NOMO-1 (cell line): ENCODE measurements around the gene SCGB3A2.

Experiments
- DNase-seq, 2 experiments: peaks; one replicate each; lab custom pipeline; 2025; ENCODE audit not compliant: unreplicated experiment in 2 of 2; lab: John Stamatoyannopoulos, UW

The SCGB3A2 gene

GRCh38 chr5:147901599-147902039, 23.1 kb downstream of the SCGB3A2 start:
- no peak for DNase-seq

GRCh38 chr5:147902609-147903115, 24.2 kb downstream of the SCGB3A2 start:
- DNase-seq: no peak

GRCh38 chr5:147904110-147904509, 25.6 kb downstream of the SCGB3A2 start:
- no peak for DNase-seq

GRCh38 chr5:147906326-147907095, 28.0 kb downstream of the SCGB3A2 start, which contains the start of gene C5orf46:
Gene C5orf46 (minus strand): TSS chr5:147906538. CDS start chr5:147906501, 37 bp downstream.
- no peak for DNase-seq

GRCh38 chr5:147911427-147911826, 32.9 kb downstream of the SCGB3A2 start:
- DNase-seq: no peak

- DNase-seq: peak; percentile 54 to 92
Measured at GRCh38 chr5:147912011-147912410, 33.5 kb downstream of the SCGB3A2 start.

GRCh38 chr5:147913786-147914185, 35.3 kb downstream of the SCGB3A2 start:
- no peak for DNase-seq

- DNase-seq: peak in 1 of 2 experiments; percentile 8
Measured at GRCh38 chr5:147918101-147918685, 39.7 kb downstream of the SCGB3A2 start.

GRCh38 chr5:147918899-147919298, 40.4 kb downstream of the SCGB3A2 start:
- no peak for DNase-seq

- DNase-seq: no peak
Measured at GRCh38 chr5:147920420-147921030, 42.0 kb downstream of the SCGB3A2 start.

GRCh38 chr5:147921136-147921535, 42.6 kb downstream of the SCGB3A2 start:
- peak; percentile 31 to 68 for DNase-seq

GRCh38 chr5:147925020-147925419, 46.5 kb downstream of the SCGB3A2 start:
- no peak for DNase-seq

- DNase-seq: peak in 1 of 2 experiments; percentile 78
Measured at GRCh38 chr5:147927901-147928300, 49.4 kb downstream of the SCGB3A2 start.

- peak; percentile 77 to 78 for DNase-seq
Measured at GRCh38 chr5:147930769-147931168, 52.3 kb downstream of the SCGB3A2 start.
